HepG2 (cell line): Measurements from ENCODE around the gene MGAT2. TPM values are rescaled to one million over a fixed set of nuclear protein-coding genes. Genes with fewer than 3 reads are reported as not detected.
A peak's percentile ranks its signal among the peaks of the same experiment; 100 is the strongest.

Source experiments
- ARNT2 ChIP-seq: sonication (generic); formaldehyde crosslinking; IDR thresholded peaks from 2 replicates; pipeline ENCODE4 v1.8.0; 2022; ENCODE audit warnings: mild to moderate bottlenecking, low read depth, missing genetic modification reagents, moderate library complexity
- CAMTA2 ChIP-seq: sonication (generic); formaldehyde crosslinking; IDR thresholded peaks from 2 replicates; pipeline ENCODE4 v1.4.0; 2020; ENCODE audit warnings: mild to moderate bottlenecking, missing genetic modification reagents, borderline replicate concordance
- HMG20B ChIP-seq: conservative IDR thresholded peaks from 2 replicates; pipeline ENCODE4 v1.6.1; 2016; ENCODE audit warnings: missing genetic modification reagents, missing compliant biosample characterization
- MLXIP ChIP-seq: sonication (generic); formaldehyde crosslinking; IDR thresholded peaks from 2 replicates; pipeline ENCODE4 v1.9.0; 2021; ENCODE audit warnings: missing genetic modification reagents, borderline replicate concordance
- NCOR1 ChIP-seq: fragments of 200-600 bp; sonication (generic); IDR thresholded peaks from 2 replicates; pipeline ENCODE4 v1.7.0; 2017; ENCODE audit warnings: antibody characterized with exemption, low read length, borderline replicate concordance
- POLR2G ChIP-seq: fragments of 200-400 bp; formaldehyde crosslinking; IDR thresholded peaks from 2 replicates; pipeline ENCODE4 v1.6.1; 2018; ENCODE audit warnings: mild to moderate bottlenecking, low read depth, low read length, moderate library complexity
- RBFOX2 ChIP-seq: fragments of 200-400 bp; formaldehyde crosslinking; IDR thresholded peaks from 2 replicates; pipeline ENCODE4 v1.6.1; 2017; ENCODE audit warnings: low read depth, mild to moderate bottlenecking, low read length
- RNF219 ChIP-seq: sonication (generic); formaldehyde crosslinking; IDR thresholded peaks from 2 replicates; pipeline ENCODE4 v1.5.0; 2020; ENCODE audit warnings: mild to moderate bottlenecking, missing genetic modification reagents
- SKI ChIP-seq: fragments of 450-650 bp; IDR thresholded peaks from one replicate; pipeline ENCODE4 v1.6.1; 2018; ENCODE audit warnings: mild to moderate bottlenecking; ENCODE audit not compliant: partially characterized antibody
- SOX6 ChIP-seq, 2 experiments: fragments of 450-650 bp in 1 of 2; sonication (generic) in 1 of 2; formaldehyde crosslinking in 1 of 2; IDR thresholded peaks; 2 replicates each; pipeline versions ENCODE4 v1.4.0 to v1.6.1; 2017 to 2020; ENCODE audit warnings: antibody characterized with exemption in 1 of 2, mild to moderate bottlenecking in 1 of 2, missing genetic modification reagents in 1 of 2
- ZBTB46 ChIP-seq: sonication (generic); formaldehyde crosslinking; IDR thresholded peaks from 2 replicates; pipeline ENCODE4 v1.4.0; 2020; ENCODE audit warnings: mild to moderate bottlenecking, missing genetic modification reagents, borderline replicate concordance
- ZNF280D ChIP-seq: sonication (generic); formaldehyde crosslinking; IDR thresholded peaks from 2 replicates; pipeline ENCODE4 v1.5.1; 2020; ENCODE audit warnings: mild to moderate bottlenecking, missing genetic modification reagents
- ZNF513 ChIP-seq: sonication (generic); formaldehyde crosslinking; conservative IDR thresholded peaks from 2 replicates; pipeline ENCODE4 v1.5.0; 2020; ENCODE audit warnings: missing genetic modification reagents
- ZNF605 ChIP-seq: sonication (generic); formaldehyde crosslinking; IDR thresholded peaks from 2 replicates; pipeline ENCODE4 v1.8.0; 2022; ENCODE audit warnings: mild to moderate bottlenecking, missing genetic modification reagents
- ZNF788 ChIP-seq: sonication (generic); formaldehyde crosslinking; IDR thresholded peaks from 2 replicates; pipeline ENCODE4 v1.5.0; 2020; ENCODE audit warnings: mild to moderate bottlenecking, missing genetic modification reagents, borderline replicate concordance
- polyA plus RNA-seq, 8 experiments: library from polyadenylated mRNA; depleted of rRNA in 3 of 8; stranded (reverse) in 7 of 8; unstranded in 1 of 8; fragments of >200 nt; fragmentation: Illumina TruSeq in 4 of 8; extraction: Trizol in 4 of 8; gene quantifications; 2 replicates each; pipeline versions ENCODE4 v1.2.1 to v1.2.3, GENCODE V29; 2011 to 2016; ENCODE audit warnings: low read depth in 4 of 8, missing spikeins in 1 of 8, mixed read lengths in 1 of 8; ENCODE audit not compliant: insufficient read depth in 1 of 8
- total RNA-seq, 5 experiments: library from RNA; depleted of rRNA; stranded (reverse); fragments of >200 nt; fragmentation: Illumina TruSeq; extraction: Trizol; gene quantifications; 2 replicates each; pipeline ENCODE4 v1.2.3, GENCODE V29; 2016; ENCODE audit warnings: low read depth in 1 of 5

Gene MGAT2
- total and polyA plus RNA-seq, 2 of the 13 experiments (the other 11 are each of a cell fraction or from before 2014, with no cell fraction given), result 12.9 to 51.9 TPM

- TF ChIP-seq MLXIP (CRISPR knock-in tag), result no peak
- no peak for TF ChIP-seq ZNF513 (CRISPR knock-in tag)
- no peak for TF ChIP-seq SKI
- no peak for TF ChIP-seq ZNF280D (CRISPR knock-in tag)
- TF ChIP-seq SOX6 (IDR thresholded peaks at IDR 0.05), result no peak
- peak; percentile 57; the same call in 1 of the 2 replicates for TF ChIP-seq SOX6 (CRISPR knock-in tag; IDR thresholded peaks at IDR 0.05)
- TF ChIP-seq CAMTA2 (CRISPR knock-in tag), result no peak; the same call in 1 of the 2 replicates
- no peak for TF ChIP-seq NCOR1
- TF ChIP-seq RNF219, result peak; percentile 94; the same call in 1 of the 2 replicates
- peak; percentile 80; the same call in 1 of the 2 replicates for TF ChIP-seq HMG20B (CRISPR knock-in tag)
- peak; percentile 8 for TF ChIP-seq ZNF605 (CRISPR knock-in tag)
- TF ChIP-seq POLR2G, result peak; percentile 93
- peak; percentile 92 for TF ChIP-seq ARNT2 (CRISPR knock-in tag)
- TF ChIP-seq RBFOX2, result peak; percentile 97
- no peak for TF ChIP-seq ZNF788 (CRISPR knock-in tag)
- peak; percentile 85; the same call in 1 of the 2 replicates for TF ChIP-seq ZBTB46
These were observed 13.3 kb downstream of the MGAT2 start (continued) for GRCh38 chr14:49633640-49634546.
